Measurements from ENCODE around the gene TMEM181.

GRCh38 chr6:158536891-158537798 lies 22.7 kb upstream of the TMEM181 start:
- TF ChIP-seq CTCF (IDR thresholded peaks at IDR 0.05) (no peak), POLR2A (IDR thresholded peaks at IDR 0.05) (no peak)

Measured in adrenal gland (tissue), 5 donors.